ENCODE measurements around the gene ZNF736.
"Not testable (repeated sequence)": the region's sequence is repeated elsewhere in the genome, so short reads cannot be mapped to it uniquely, and the experiment has no call there.

The ZNF736 gene

DNA sequence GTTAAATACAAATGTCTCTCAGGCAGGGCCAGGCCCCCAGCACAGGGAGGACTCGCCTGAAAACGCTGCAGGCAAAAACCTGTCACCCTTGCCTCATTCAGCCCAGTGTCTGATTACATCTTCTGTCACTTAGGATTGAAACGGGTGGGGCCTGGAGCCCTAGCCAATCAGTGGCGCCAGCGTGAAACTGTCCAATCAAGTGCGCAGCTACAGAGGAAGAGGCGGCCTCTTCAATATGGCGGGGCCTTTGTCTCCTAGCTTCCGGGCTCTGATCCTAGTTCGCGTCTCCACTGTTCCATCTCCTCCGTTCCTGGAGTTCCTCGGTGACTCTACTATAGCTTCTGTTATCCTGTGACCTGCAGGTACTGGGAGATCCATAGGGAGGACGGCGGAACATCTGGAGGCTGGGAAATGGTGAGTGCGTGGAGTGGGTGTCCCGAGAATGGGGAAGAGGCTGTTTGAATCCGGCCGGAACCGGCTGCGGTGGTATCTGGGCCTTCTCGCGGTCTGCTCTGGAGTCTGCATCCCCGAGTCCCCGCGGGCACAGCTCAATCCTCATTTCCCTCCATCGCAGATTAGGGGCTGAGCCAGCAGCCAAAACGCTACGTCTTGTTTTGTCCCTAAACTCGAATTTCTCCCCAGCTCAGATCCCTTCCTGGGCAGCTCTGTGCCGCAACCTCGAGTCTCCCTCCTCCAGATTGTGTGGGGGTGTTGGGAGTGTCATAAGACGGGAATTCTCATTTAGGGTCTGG, at the start of gene ZNF736:
ZNF736 (plus strand) TSS at position 222 of the 752 bp plus-strand sequence; CDS start at position 412, 190 bp downstream.
- peak; percentile 43 for DNase-seq (ENCODE audit: insufficient read length, low spot score)
- FAIRE-seq: peak; percentile 98

- no peak for FAIRE-seq
- no peak for DNase-seq (ENCODE audit: insufficient read length, low spot score)
Measured at GRCh38 chr7:64266341-64266919, 47.3 kb upstream of the ZNF736 start.

DNA sequence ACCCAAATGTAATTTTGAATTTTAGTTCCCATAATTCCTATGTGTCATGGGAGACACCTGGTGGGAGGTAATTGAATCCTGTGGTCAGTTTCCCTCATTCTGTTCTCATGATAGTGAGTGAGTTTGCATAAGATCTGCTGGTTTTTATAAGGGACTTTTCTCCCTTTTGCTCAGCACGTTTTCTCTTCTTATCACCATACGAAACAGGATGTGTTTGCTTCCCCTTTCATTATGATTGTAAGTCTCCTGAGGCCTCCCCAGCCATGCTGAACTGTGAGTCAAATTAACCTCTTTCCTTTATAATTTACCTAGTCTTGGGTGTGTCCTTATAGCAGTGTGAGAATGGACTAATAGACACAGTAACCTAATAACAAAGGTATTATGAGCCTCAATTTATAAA, 36.1 kb upstream of the ZNF736 start:
- DNase-seq (ENCODE audit: insufficient read length, low spot score) (no peak), FAIRE-seq (no peak)

DNA sequence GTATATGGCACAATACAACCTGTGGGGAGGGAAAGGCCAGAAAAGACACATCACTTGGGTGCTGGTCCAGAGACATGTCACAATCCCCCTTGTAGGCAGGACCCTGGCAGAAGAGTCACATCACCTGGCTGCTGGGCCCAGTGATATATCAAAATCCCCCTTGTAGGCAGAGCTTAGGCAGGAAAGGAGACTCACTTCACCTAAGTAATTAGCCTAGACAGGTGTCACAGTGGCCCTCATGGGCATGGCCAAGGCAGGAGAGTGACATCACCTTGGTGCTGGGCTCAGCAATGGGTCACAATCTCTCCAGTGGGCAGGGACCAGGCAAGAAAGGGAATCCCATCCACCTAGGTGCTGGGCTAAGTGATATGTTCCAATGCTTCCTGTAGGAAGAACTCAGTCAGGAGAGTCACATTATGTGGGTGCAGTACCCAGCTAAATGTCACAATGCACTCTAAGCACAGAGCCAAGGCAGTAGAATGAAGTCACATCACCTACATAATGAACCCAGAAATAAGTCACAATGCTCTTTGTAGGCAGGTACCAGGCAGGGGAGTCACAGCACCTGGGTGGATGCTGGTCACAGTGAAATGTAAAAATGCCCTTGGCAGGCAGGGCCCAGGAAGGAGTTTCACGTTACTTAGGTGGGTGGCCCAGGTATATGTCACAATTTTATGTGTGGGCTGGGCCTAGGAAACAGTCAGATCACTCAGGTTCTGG, 18.9 kb upstream of the ZNF736 start:
- DNase-seq (ENCODE audit: insufficient read length, low spot score) (no peak), FAIRE-seq (no peak)

- not testable (repeated sequence) for DNase-seq (ENCODE audit: insufficient read length, low spot score)
Measured at GRCh38 chr7:64297418-64297817, 16.3 kb upstream of the ZNF736 start.

GRCh38 chr7:64300641-64301405, 12.9 kb upstream of the ZNF736 start:
- FAIRE-seq: no peak
- DNase-seq (ENCODE audit: insufficient read length, low spot score): no peak

More at GRCh38 chr7:64297418-64297817, 16.3 kb upstream of the ZNF736 start:
- not testable (repeated sequence) for FAIRE-seq

DNA sequence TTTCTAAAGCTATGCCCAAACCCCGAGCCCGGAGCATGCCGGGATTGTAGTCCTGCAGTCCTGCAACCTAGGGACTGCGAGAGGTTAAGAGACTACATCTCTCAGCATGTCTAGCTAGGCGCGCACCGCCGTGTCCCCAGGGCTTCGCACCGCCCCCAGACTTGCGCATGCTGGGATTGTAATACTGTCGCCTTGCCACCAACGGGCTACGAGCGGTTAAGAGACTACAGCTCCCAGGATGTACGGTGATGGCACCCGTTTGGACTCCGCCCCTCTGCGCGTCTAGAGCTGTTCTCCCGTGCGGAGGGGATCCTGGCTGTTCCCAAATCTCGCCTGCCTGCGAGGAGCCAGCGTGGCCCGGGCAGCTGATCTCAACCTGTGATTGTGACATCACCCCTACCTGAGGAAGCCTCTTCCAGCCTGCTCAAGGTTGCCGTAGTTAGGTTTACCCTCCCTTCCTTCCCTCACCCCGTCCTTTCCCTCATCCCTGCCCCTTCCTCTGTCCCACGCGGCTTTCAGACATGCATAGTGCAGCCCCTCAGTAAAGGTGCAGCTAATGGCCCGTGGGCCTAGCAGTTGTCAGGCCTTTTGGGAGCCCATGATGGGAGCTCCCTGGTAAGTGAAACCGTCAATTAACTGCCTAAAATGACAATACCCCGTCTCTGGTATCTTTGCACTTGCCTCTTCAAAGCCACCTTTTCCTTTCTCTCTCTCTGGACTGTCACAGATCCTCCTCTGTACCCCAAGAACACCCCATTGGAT, 6.3 kb upstream of the ZNF736 start:
- DNase-seq (ENCODE audit: insufficient read length, low spot score) (peak; percentile 39), FAIRE-seq (peak; percentile 90)

GRCh38 chr7:64308016-64308270, 5.8 kb upstream of the ZNF736 start:
- DNase-seq (ENCODE audit: insufficient read length, low spot score) (no peak), FAIRE-seq (no peak)

GRCh38 chr7:64310426-64310825, 3.3 kb upstream of the ZNF736 start:
- no peak for DNase-seq (ENCODE audit: insufficient read length, low spot score)
- FAIRE-seq: no peak

- FAIRE-seq (no peak), DNase-seq (ENCODE audit: insufficient read length, low spot score) (no peak)
Measured at GRCh38 chr7:64312826-64313225, 935 bp upstream of the ZNF736 start.

- no peak for FAIRE-seq
- no peak for DNase-seq (ENCODE audit: insufficient read length, low spot score)
Measured at GRCh38 chr7:64314566-64314965, 805 bp downstream of the ZNF736 start.

DNA sequence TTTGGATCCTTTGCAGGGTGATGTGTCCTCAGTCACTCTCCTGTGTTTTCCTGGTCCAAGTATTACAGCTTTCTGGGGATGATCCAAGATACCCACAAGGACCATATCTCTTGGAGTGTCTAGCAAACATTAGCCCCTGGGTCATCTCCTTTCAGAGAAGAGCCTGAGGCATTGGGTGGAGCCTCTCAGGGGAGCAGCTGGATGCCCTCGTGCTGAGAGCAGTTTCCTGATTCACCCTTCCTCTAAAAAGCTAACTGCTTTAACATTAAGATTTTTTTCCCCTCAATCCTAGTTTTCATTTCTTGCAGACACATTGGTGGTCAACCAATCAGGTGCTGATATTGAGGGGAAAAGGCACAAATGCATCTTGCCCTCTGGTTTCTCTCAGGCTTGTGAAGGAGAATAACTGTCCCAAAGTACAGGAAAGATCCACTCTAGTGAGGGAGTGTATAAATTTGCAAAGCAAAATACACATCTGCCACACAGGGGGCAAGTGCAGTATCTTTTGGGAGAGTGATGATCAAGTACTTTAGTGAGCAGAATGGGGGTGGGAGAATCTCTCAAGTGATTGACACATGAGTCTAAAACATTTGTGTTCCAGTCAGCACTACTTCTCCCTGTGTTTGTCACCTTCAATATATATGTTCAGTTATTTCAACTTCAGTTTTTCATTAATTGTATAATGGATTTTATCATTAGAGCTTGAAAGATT, 2.4 kb downstream of the ZNF736 start:
- DNase-seq (ENCODE audit: insufficient read length, low spot score); FAIRE-seq: not testable (repeated sequence)

DNA sequence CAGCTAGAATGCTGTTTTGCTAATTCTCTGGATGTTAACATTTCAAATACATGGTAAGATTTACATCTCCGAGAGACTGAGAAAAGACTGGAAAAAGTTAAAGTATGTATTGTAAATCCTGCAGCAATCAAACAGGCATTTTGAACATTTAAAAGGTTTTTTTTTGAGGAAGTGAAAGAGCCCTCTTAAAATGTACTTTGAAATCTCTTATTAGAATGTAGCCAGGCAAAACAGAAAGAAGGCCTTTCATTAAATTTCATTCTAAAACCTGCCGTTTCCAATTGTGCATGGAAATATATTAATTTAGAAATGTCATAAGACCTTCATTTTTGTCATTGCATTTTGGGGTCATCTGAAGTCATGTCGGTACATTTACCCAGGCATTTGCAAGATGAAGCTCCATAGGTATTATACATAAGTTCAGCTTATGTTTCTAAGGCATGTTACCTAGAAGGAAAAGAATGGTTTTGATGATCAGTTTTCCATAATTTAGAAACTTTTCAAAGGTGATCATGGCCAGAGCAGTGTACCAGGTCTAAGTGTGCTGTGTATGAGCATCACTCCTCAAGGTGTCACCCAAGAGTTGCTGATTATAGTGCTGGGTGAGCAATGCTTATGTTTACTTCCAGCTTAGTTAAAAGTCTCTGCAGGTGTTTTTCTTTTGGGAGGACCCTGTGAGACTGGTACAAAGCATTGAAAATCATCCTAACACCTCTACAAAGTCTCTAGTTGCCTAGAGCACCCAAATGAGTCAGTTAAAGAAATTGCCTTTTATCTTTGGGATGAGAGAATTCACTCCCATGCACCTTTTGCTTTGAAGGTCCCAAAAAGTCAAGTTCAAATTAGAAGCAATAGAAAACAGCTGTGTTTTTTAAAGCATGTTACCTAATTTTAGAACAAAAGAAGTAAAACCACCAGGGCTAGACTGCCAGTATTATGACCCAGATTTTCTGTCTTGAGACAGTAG, 7.1 kb downstream of the ZNF736 start:
- DNase-seq (ENCODE audit: insufficient read length, low spot score) (no peak), FAIRE-seq (no peak)

DNA sequence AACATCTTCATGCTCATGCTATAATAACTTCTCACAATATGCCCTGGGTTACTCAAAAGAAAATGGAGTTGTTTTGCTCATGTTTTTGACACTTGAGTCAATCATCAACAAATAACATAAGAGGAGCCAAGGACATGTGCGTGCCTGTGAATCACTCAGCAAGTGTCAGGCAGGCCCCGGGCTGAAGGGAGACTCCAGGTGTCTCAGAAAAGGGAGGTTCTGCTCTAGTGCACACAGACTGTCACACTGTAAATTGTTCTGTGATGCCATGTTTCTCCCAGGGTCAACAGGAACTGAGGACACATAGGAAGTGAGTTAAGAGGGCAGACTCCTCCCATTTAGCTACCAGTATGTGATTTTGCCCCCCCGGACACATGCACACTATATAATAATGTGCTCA, 10.4 kb downstream of the ZNF736 start:
- not testable (repeated sequence) for FAIRE-seq; DNase-seq (ENCODE audit: insufficient read length, low spot score)

GRCh38 chr7:64348713-64349210, 35.0 kb downstream of the ZNF736 start:
- DNase-seq (ENCODE audit: insufficient read length, low spot score); FAIRE-seq: not testable (repeated sequence)

DNA sequence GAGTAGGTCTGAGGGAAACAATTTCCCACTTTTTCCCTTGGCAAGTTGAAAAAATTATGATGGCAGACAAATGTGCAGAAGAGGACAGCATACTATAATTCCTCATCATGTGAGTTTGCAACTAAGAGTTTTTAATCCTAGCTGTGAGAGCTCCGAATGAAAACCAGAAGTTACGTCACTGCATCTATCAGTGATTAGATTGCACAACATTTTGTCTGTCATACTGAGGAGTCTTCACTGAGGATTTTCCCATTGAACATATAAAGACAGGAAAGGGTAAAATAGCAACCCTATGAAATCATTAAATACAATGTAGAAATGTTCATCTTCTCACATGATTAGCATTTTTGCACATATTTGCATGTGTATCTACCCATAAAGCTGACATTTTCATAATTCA, 45.8 kb downstream of the ZNF736 start:
- DNase-seq (ENCODE audit: insufficient read length, low spot score) (no peak), FAIRE-seq (no peak)

- no peak for FAIRE-seq
- DNase-seq (ENCODE audit: insufficient read length, low spot score): no peak
Measured at GRCh38 chr7:64371116-64371515, 57.4 kb downstream of the ZNF736 start.

DNA sequence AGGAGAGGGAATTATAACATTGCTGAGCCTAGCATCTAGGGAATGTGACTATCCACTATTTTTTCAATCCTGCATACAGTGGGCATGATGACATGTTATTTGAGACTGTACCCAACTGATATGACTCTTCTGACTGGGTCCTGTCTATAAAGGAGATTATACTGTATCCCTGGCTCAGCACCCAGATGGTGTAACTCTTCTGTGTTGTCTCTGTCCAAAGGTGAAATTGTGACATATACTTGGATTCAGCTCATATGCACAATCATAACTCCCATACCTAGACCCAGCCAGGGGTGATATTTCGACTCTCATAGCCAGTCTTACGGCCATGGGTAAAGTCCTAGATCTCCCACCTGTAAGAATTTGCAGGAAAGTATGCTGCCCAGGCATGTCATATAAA, 59.3 kb downstream of the ZNF736 start:
- FAIRE-seq (no peak), DNase-seq (ENCODE audit: insufficient read length, low spot score) (no peak)

Measured in GM19239 (cell line).